Uterus (tissue), 2 donors: ENCODE measurements around the gene NOXA1.

Experiments used
- CTCF ChIP-seq, 4 experiments: fragments of 200-600 bp in 2 of 4; fragments of 450-650 bp in 2 of 4; sonication (generic) in 2 of 4; IDR thresholded peaks; one replicate each; pipeline ENCODE4 v1.5.1; 2016 to 2019; ENCODE audit warnings: antibody characterized with exemption in 4 of 4, mild to moderate bottlenecking in 2 of 4, moderate library complexity in 1 of 4
- POLR2A ChIP-seq, 2 donors: fragments of 450-650 bp; IDR thresholded peaks; one replicate each; pipeline ENCODE4 v1.6.1; 2016; ENCODE audit warnings: antibody characterized with exemption in 2 of 2, mild to moderate bottlenecking in 1 of 2, moderate library complexity in 1 of 2

- TF ChIP-seq CTCF (IDR thresholded peaks at IDR 0.05) (no peak), POLR2A (IDR thresholded peaks at IDR 0.05) (no peak)
Measured at GRCh38 chr9:137435381-137435891, 12.2 kb downstream of the NOXA1 start.
